DOHH2 (cell line): Measurements from ENCODE around the gene RP2.

Experiments used
- EZH2phosphoT487 ChIP-seq: fragments of 200-600 bp; sonication (generic); IDR thresholded peaks from 2 replicates; pipeline ENCODE4 v1.6.1; 2017; ENCODE audit warnings: borderline replicate concordance, mild to moderate bottlenecking, antibody characterized with exemption, low read length, moderate library complexity, mixed read lengths
- TF ChIP-seq, protein P1 (sequence below): fragments of 200-600 bp; sonication (generic); IDR thresholded peaks from one replicate; pipeline ENCODE4 v1.5.1; 2014; ENCODE audit warnings: antibody characterized with exemption, mild to moderate bottlenecking, low read depth, low read length; ENCODE audit not compliant: poor library complexity, severe bottlenecking

DNA sequence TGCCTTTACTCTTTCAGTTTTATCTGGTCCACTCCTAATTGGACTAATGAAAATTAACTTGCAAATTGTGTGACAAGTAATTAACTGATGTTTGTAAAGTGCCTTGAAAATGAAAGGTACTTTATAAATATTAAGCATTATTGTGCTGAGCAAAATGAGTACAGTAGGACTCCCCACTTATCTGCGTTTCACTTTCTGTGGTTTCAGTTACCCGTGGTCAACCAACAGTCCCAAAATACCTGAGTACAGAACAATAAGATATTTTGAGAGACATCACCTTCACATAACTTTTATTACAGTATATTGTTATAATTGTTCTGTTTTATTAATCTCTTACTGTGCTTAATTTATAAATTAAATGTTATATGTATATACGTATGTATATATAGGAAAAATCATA is 48.0 kb downstream of the RP2 start:
- TF ChIP-seq, protein P1, sequence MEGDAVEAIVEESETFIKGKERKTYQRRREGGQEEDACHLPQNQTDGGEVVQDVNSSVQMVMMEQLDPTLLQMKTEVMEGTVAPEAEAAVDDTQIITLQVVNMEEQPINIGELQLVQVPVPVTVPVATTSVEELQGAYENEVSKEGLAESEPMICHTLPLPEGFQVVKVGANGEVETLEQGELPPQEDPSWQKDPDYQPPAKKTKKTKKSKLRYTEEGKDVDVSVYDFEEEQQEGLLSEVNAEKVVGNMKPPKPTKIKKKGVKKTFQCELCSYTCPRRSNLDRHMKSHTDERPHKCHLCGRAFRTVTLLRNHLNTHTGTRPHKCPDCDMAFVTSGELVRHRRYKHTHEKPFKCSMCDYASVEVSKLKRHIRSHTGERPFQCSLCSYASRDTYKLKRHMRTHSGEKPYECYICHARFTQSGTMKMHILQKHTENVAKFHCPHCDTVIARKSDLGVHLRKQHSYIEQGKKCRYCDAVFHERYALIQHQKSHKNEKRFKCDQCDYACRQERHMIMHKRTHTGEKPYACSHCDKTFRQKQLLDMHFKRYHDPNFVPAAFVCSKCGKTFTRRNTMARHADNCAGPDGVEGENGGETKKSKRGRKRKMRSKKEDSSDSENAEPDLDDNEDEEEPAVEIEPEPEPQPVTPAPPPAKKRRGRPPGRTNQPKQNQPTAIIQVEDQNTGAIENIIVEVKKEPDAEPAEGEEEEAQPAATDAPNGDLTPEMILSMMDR, result no peak
- TF ChIP-seq EZH2phosphoT487, result no peak
